ENCODE measurements around the gene CASQ1.

The CASQ1 gene

DNA sequence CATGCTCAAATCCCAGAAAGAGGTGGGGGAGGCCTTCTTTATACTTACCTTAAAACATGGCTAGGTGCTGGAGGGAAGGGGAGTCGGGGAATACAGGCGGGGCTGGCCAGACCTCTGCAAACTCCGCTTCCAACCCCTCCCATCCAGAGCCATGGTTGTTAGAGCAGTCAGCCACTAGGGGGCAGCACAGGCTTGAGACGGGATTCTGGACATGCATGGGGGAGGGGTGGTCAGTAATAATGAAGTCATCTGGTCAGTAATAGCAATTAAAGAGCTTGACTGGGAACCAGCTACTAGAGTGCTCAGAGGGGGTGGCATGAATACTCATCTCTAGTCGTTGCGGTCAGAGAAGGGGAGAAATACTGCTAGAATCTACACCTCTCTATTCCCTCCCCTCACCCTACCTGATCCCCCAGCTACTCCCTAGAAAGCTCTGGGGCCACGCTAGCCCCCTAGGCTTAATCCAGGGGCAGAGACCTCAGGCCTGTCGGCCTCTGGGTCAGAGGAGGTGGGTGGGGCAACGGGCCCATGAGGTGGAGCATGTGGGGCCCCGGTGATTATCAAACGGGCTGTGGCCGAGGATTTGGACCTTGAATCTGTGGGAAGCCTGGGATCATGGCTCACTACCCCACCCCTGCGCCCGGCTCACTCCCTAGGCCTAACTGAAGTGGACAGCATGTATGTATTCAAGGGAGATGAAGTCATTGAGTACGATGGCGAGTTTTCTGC is 2.9 kb downstream of the CASQ1 start:
- no peak overlapping the region for H3K27ac ChIP-seq (ENCODE audit: low read depth, low read length)
- no peaks in the 10 kb centered on the region for H3K27me3 ChIP-seq (ENCODE audit: low read length)
- H3K9ac ChIP-seq (ENCODE audit: low read length), result no peak overlapping the region
- TF ChIP-seq EZH2phosphoT487 (conservative IDR thresholded peaks at IDR 0.05; ENCODE audit: low read length), result no peak
- TF ChIP-seq, protein P1, sequence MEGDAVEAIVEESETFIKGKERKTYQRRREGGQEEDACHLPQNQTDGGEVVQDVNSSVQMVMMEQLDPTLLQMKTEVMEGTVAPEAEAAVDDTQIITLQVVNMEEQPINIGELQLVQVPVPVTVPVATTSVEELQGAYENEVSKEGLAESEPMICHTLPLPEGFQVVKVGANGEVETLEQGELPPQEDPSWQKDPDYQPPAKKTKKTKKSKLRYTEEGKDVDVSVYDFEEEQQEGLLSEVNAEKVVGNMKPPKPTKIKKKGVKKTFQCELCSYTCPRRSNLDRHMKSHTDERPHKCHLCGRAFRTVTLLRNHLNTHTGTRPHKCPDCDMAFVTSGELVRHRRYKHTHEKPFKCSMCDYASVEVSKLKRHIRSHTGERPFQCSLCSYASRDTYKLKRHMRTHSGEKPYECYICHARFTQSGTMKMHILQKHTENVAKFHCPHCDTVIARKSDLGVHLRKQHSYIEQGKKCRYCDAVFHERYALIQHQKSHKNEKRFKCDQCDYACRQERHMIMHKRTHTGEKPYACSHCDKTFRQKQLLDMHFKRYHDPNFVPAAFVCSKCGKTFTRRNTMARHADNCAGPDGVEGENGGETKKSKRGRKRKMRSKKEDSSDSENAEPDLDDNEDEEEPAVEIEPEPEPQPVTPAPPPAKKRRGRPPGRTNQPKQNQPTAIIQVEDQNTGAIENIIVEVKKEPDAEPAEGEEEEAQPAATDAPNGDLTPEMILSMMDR (IDR thresholded peaks at IDR 0.05; ENCODE audit: insufficient read depth, low read length, poor library complexity, severe bottlenecking), result peak; percentile 94
- H2AFZ ChIP-seq (ENCODE audit: low read depth, low read length, severe bottlenecking), result no peak overlapping the region
- H3K9me2 ChIP-seq (replicated peaks; ENCODE audit: insufficient read depth, low read length), result no peaks in the 10 kb centered on the region
- no peaks in the 10 kb centered on the region for H3F3A ChIP-seq (ENCODE audit: insufficient read depth)
- H3K9me3 ChIP-seq (ENCODE audit: insufficient read depth, low read length), result no peaks in the 10 kb centered on the region
- H3K4me3 ChIP-seq (ENCODE audit: insufficient read depth, low read length, poor library complexity, severe bottlenecking), result no peak overlapping the region
- no peaks in the 10 kb centered on the region for H3K79me2 ChIP-seq (ENCODE audit: insufficient read depth, low read length)
- H3K36me3 ChIP-seq (ENCODE audit: low read length), result no peaks in the 10 kb centered on the region
- H3K4me2 ChIP-seq (ENCODE audit: low read depth, low read length, poor library complexity, severe bottlenecking), result no peak overlapping the region
- H4K20me1 ChIP-seq (ENCODE audit: low read depth, low read length), result no peaks in the 10 kb centered on the region

DNA sequence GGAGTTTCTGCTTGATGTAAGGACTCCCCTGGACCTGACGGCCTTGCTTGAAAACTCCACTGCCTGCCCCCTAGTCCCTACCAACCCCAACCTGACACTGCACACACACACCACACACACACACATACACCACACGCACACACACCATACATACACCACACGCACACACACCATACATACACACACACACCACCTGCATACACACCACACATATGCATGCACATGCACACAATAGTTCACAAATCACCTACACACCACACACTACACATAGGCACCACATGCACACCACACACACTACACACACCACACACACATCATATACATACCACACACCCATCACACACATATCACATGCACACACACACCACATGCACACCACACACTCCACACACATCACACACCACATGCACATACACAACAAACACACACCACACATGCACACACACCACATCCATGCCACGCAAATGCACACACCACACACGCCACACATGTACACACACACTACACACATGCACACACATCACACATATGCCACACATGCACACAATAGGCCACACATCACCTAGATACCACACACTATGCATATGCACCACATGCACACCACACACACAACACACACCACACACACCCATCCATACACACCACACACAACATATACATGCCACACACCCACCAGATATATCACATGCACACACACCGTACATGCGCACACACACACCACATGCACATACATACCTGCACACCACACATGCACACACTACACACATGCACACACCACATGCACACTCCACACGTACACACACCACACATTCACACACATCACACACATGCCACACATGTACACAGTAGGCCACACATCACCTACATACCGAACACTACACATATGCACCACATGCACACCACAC is 3.7 kb downstream of the CASQ1 start:
- Histone ChIP-seq H4K20me1 (ENCODE audit: low read depth, low read length) (no peaks in the 10 kb centered on the region), H3K9ac (ENCODE audit: low read length) (no peak overlapping the region), H3K9me2 (replicated peaks; ENCODE audit: insufficient read depth, low read length) (no peaks in the 10 kb centered on the region), H3K79me2 (ENCODE audit: insufficient read depth, low read length) (no peaks in the 10 kb centered on the region), H2AFZ (ENCODE audit: low read depth, low read length, severe bottlenecking) (no peak overlapping the region), H3K27me3 (ENCODE audit: low read length) (no peaks in the 10 kb centered on the region), H3K27ac (ENCODE audit: low read depth, low read length) (no peak overlapping the region), H3K4me2 (ENCODE audit: low read depth, low read length, poor library complexity, severe bottlenecking) (no peak overlapping the region), H3K9me3 (ENCODE audit: insufficient read depth, low read length) (no peaks in the 10 kb centered on the region), H3K4me3 (ENCODE audit: insufficient read depth, low read length, poor library complexity, severe bottlenecking) (no peak overlapping the region), H3F3A (ENCODE audit: insufficient read depth) (no peaks in the 10 kb centered on the region), H3K36me3 (ENCODE audit: low read length) (no peaks in the 10 kb centered on the region)
- no peak for TF ChIP-seq EZH2phosphoT487 (conservative IDR thresholded peaks at IDR 0.05; ENCODE audit: low read length)
- TF ChIP-seq, protein P1 (IDR thresholded peaks at IDR 0.05; ENCODE audit: insufficient read depth, low read length, poor library complexity, severe bottlenecking), result no peak

DNA sequence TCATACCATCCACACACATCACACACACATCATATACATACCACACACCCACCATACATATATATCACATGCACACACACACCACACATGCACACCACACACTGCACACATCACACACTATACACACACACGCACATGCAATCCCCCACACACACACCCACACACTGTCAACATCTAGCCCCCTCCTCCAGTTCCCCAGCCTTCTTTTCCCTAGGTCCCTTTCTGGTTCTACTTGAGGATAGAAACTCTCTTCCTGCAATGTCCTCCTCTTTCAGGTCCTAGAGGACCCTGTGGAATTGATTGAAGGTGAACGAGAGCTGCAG is 4.3 kb downstream of the CASQ1 start:
- H3K27me3 ChIP-seq (ENCODE audit: low read length), result no peaks in the 10 kb centered on the region
- H3F3A ChIP-seq (ENCODE audit: insufficient read depth), result no peaks in the 10 kb centered on the region
- no peaks in the 10 kb centered on the region for H3K9me2 ChIP-seq (replicated peaks; ENCODE audit: insufficient read depth, low read length)
- H3K9me3 ChIP-seq (ENCODE audit: insufficient read depth, low read length), result no peaks in the 10 kb centered on the region
- no peak overlapping the region for H3K4me2 ChIP-seq (ENCODE audit: low read depth, low read length, poor library complexity, severe bottlenecking)
- no peak overlapping the region for H3K27ac ChIP-seq (ENCODE audit: low read depth, low read length)
- no peak overlapping the region for H3K4me3 ChIP-seq (ENCODE audit: insufficient read depth, low read length, poor library complexity, severe bottlenecking)
- H3K36me3 ChIP-seq (ENCODE audit: low read length), result no peaks in the 10 kb centered on the region
- no peak overlapping the region for H3K9ac ChIP-seq (ENCODE audit: low read length)
- H2AFZ ChIP-seq (ENCODE audit: low read depth, low read length, severe bottlenecking), result no peak overlapping the region
- H3K79me2 ChIP-seq (ENCODE audit: insufficient read depth, low read length), result no peaks in the 10 kb centered on the region
- H4K20me1 ChIP-seq (ENCODE audit: low read depth, low read length), result no peaks in the 10 kb centered on the region
- no peak for TF ChIP-seq EZH2phosphoT487 (conservative IDR thresholded peaks at IDR 0.05; ENCODE audit: low read length)
- TF ChIP-seq, protein P1 (IDR thresholded peaks at IDR 0.05; ENCODE audit: insufficient read depth, low read length, poor library complexity, severe bottlenecking), result no peak
